ENCODE data around the gene ERMARD. TPM values are rescaled to one million over a fixed set of nuclear protein-coding genes. Genes with fewer than 3 reads are reported as not detected.

The ERMARD gene
- total and polyA plus RNA-seq, 8 donors = 9.1 to 62.4 (median 14.4) TPM

- no peaks in the 10 kb centered on the region for H3K9me3 ChIP-seq
- FAIRE-seq = no peak
- H3K36me3 ChIP-seq = peaks cover 0 to 31% (median 8%) of the 10 kb centered on the region in 3 donors
Observed at GRCh38 chr6:169709293-169709692, 42.1 kb upstream of the ERMARD start.

GRCh38 chr6:169710009-169710408 lies 41.4 kb upstream of the ERMARD start:
- H3K27me3 ChIP-seq = no peaks in the 10 kb centered on the region
- peaks cover 0 to 38% (median 8%) of the 10 kb centered on the region in 3 donors for H3K36me3 ChIP-seq
- no peaks in the 10 kb centered on the region for H3K9me3 ChIP-seq
- intact Hi-C loops (cut with DNase I) = no loop called here
- no peak for FAIRE-seq
- no peak overlapping the region for H3K4me3 ChIP-seq
- WGBS, 2 donors = 73 to 81% methylated on average over 3 of the region's 3 CpGs
- no peak for TF ChIP-seq CTCF (IDR thresholded peaks at IDR 0.05)
- no peak for ATAC-seq
- H3K27ac ChIP-seq = no peak overlapping the region
- DNase-seq = no peak
- peaks cover 0 to 4% (median 0%) of the 10 kb centered on the region in 3 donors for H3K4me1 ChIP-seq

More at GRCh38 chr6:169709293-169709692, 42.1 kb upstream of the ERMARD start:
- DNase-seq = no peak
- H3K4me3 ChIP-seq = no peak overlapping the region
- intact Hi-C loops (cut with DNase I) = no loop called here
- H3K27me3 ChIP-seq = no peaks in the 10 kb centered on the region
- TF ChIP-seq CTCF (IDR thresholded peaks at IDR 0.05) = no peak
- peaks cover 1 to 9% (median 4%) of the 10 kb centered on the region in 3 donors for H3K4me1 ChIP-seq
- no peak overlapping the region for H3K27ac ChIP-seq
- ATAC-seq = no peak

GRCh38 chr6:169714178-169714577 lies 37.2 kb upstream of the ERMARD start:
- TF ChIP-seq CTCF (IDR thresholded peaks at IDR 0.05) = no peak
- DNase-seq (no peak), ATAC-seq (no peak), FAIRE-seq (no peak)
- peaks cover 0 to under 1% (median 0%) of the 10 kb centered on the region in 3 donors for H3K4me1 ChIP-seq
- no peak overlapping the region for H3K27ac ChIP-seq
- 97 to 99% methylated on average over 2 of the region's 2 CpGs for WGBS, 2 donors
- peaks cover 0 to 60% (median 11%) of the 10 kb centered on the region in 3 donors for H3K36me3 ChIP-seq
- H3K27me3 ChIP-seq = no peaks in the 10 kb centered on the region
- no peaks in the 10 kb centered on the region for H3K9me3 ChIP-seq
- intact Hi-C loops (cut with DNase I) = no loop called here
- H3K4me3 ChIP-seq = no peak overlapping the region

GRCh38 chr6:169714595-169714994 lies 36.8 kb upstream of the ERMARD start:
- no peaks in the 10 kb centered on the region for H3K9me3 ChIP-seq
- H3K27me3 ChIP-seq = no peaks in the 10 kb centered on the region
- DNase-seq = no peak
- H3K36me3 ChIP-seq = peaks cover 0 to 59% (median 11%) of the 10 kb centered on the region in 3 donors
- TF ChIP-seq CTCF (IDR thresholded peaks at IDR 0.05) = no peak
- no peak overlapping the region for H3K27ac ChIP-seq
- intact Hi-C loops (cut with DNase I) = no loop called here
- ATAC-seq = no peak
- 92 to 94% methylated on average over 9 of the region's 9 CpGs for WGBS, 2 donors
- H3K4me3 ChIP-seq = no peak overlapping the region
- H3K4me1 ChIP-seq = no peaks in the 10 kb centered on the region
- FAIRE-seq = no peak

GRCh38 chr6:169719117-169719516 lies 32.3 kb upstream of the ERMARD start:
- Histone ChIP-seq H3K36me3 (peaks cover 0 to 29% (median 7%) of the 10 kb centered on the region in 3 donors), H3K9me3 (no peaks in the 10 kb centered on the region), H3K27ac (no peak overlapping the region), H3K27me3 (no peaks in the 10 kb centered on the region), H3K4me1 (peaks cover 8 to 12% (median 12%) of the 10 kb centered on the region in 3 donors), H3K4me3 (no peak overlapping the region)
- intact Hi-C loops (cut with DNase I) = no loop called here
- WGBS, 2 donors = 83 to 84% methylated on average over 4 of the region's 4 CpGs
- ATAC-seq (no peak), FAIRE-seq (no peak), DNase-seq (no peak)
- no peak for TF ChIP-seq CTCF (IDR thresholded peaks at IDR 0.05)
